ENCODE data around the gene AGAP1.

DNA sequence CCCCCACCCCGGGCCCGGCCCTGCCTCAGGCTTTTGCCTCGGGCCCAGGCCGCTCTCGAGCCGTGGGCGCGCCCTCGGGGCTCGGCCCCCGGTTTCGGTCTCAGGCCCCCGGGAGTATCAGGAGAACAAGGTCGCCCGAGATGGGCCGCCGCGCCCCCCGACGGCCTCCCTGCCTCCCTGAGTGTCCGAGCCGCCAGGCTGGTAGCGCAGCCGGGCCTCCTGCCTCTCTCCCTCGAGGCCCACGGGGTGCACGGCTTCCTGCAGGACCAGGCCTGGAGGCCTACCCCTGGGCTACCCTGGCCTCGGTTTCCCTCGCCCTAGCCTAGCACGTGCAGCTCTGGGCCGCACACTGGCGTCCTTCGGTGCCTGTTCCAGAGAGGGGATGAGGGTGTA is 665.9 kb downstream of the AGAP1 start:
- TF ChIP-seq, protein P1, sequence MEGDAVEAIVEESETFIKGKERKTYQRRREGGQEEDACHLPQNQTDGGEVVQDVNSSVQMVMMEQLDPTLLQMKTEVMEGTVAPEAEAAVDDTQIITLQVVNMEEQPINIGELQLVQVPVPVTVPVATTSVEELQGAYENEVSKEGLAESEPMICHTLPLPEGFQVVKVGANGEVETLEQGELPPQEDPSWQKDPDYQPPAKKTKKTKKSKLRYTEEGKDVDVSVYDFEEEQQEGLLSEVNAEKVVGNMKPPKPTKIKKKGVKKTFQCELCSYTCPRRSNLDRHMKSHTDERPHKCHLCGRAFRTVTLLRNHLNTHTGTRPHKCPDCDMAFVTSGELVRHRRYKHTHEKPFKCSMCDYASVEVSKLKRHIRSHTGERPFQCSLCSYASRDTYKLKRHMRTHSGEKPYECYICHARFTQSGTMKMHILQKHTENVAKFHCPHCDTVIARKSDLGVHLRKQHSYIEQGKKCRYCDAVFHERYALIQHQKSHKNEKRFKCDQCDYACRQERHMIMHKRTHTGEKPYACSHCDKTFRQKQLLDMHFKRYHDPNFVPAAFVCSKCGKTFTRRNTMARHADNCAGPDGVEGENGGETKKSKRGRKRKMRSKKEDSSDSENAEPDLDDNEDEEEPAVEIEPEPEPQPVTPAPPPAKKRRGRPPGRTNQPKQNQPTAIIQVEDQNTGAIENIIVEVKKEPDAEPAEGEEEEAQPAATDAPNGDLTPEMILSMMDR (IDR thresholded peaks at IDR 0.05): no peak
- TF ChIP-seq POLR2A (IDR thresholded peaks at IDR 0.05): no peak

Data from thyroid gland (tissue), 4 donors.